PC-3 (cell line): Measurements from ENCODE around the gene GPR132. TPM values are rescaled to one million over a fixed set of nuclear protein-coding genes. Genes with fewer than 3 reads are reported as not detected.
"Not testable (repeated sequence)": the region's sequence is repeated elsewhere in the genome, so short reads cannot be mapped to it uniquely, and the experiment has no call there.

Source experiments
- ATAC-seq: fragments of 200-7000 bp; cut with Tn5 transposase; 2 replicates; pipeline ENCODE4 v1.9.1; 2020; ENCODE audit warnings: mild to moderate bottlenecking, moderate library complexity
- BruUV-seq: library from RNA; stranded (reverse); fragments of 400-500 nt; replicated peaks from 2 replicates; lab custom pipeline; 2021; lab: Mats Ljungman, UMichigan
- CTCF ChIA-PET: fragments of 300-600 bp; sonication (Branson Sonifier 250); formaldehyde crosslinking; loops from one replicate; lab custom pipeline; 2022; ENCODE audit warnings: antibody characterized with exemption; lab: Charles Lee
- POLR2A ChIA-PET: fragments of 300-600 bp; sonication (Branson Sonifier 250); formaldehyde crosslinking; loops from one replicate; lab custom pipeline; 2022; ENCODE audit warnings: antibody characterized with exemption; ENCODE audit not compliant: unreplicated experiment; lab: Charles Lee
- DNase-seq: peaks from one replicate; pipeline ENCODE4 v3.0.0-alpha.2; 2015
- H2AFZ ChIP-seq: fragments of 300-600 bp; sonication (generic); 2 replicates; pipeline ENCODE4 v1.6.0; 2016; ENCODE audit warnings: antibody characterized with exemption, low read length
- H3F3A ChIP-seq: fragments of 300-600 bp; sonication (generic); one replicate; pipeline ENCODE4 v1.6.0; 2017; ENCODE audit warnings: antibody characterized with exemption, low read length, control low read depth, mild to moderate bottlenecking; ENCODE audit not compliant: unreplicated experiment
- H3K27ac ChIP-seq: fragments of 300-600 bp; sonication (generic); 2 replicates; pipeline ENCODE4 v1.5.1; 2016; ENCODE audit warnings: mild to moderate bottlenecking, low read length
- H3K27me3 ChIP-seq: fragments of 300-600 bp; sonication (generic); 2 replicates; pipeline ENCODE4 v1.6.1; 2016; ENCODE audit warnings: low read length, mixed read lengths
- H3K36me3 ChIP-seq: fragments of 300-600 bp; sonication (generic); 2 replicates; pipeline ENCODE4 v1.6.1; 2016; ENCODE audit warnings: low read depth, mixed run types, low read length, mixed read lengths
- H3K4me1 ChIP-seq: fragments of 300-600 bp; sonication (generic); 2 replicates; pipeline ENCODE4 v1.5.1; 2016; ENCODE audit warnings: low read length; ENCODE audit not compliant: insufficient read depth
- H3K4me2 ChIP-seq: fragments of 300-600 bp; sonication (generic); 2 replicates; pipeline ENCODE4 v1.6.0; 2016; ENCODE audit warnings: low read length
- H3K4me3 ChIP-seq: fragments of 300-600 bp; sonication (generic); 2 replicates; pipeline ENCODE4 v1.5.1; 2016; ENCODE audit warnings: mild to moderate bottlenecking, low read length, mixed read lengths
- H3K79me2 ChIP-seq: fragments of 300-600 bp; sonication (generic); 2 replicates; pipeline ENCODE4 v1.6.1; 2017; ENCODE audit warnings: low read length, mixed read lengths
- H3K9ac ChIP-seq: fragments of 300-600 bp; sonication (generic); 2 replicates; pipeline ENCODE4 v1.6.0; 2016; ENCODE audit warnings: mild to moderate bottlenecking, low read length
- H3K9me2 ChIP-seq: fragments of 300-600 bp; sonication (generic); replicated peaks from 2 replicates; pipeline ENCODE4 v1.6.1; 2016; ENCODE audit warnings: mixed run types, low read length, mixed read lengths
- H3K9me3 ChIP-seq: fragments of 300-600 bp; sonication (generic); 2 replicates; pipeline ENCODE4 v1.6.1; 2016; ENCODE audit warnings: low read length, mixed read lengths
- H4K20me1 ChIP-seq: fragments of 300-600 bp; sonication (generic); 2 replicates; pipeline ENCODE4 v1.6.1; 2016; ENCODE audit warnings: low read length, mixed read lengths
- CTCF ChIP-seq: fragments of 300-600 bp; sonication (generic); conservative IDR thresholded peaks from 2 replicates; pipeline ENCODE4 v1.5.1; 2017; ENCODE audit warnings: antibody characterized with exemption, low read depth, mild to moderate bottlenecking, low read length
- EZH2 ChIP-seq: fragments of 300-600 bp; sonication (generic); IDR thresholded peaks from one replicate; pipeline ENCODE4 v1.6.1; 2017; ENCODE audit warnings: antibody characterized with exemption, mild to moderate bottlenecking, low read length; ENCODE audit not compliant: unreplicated experiment
- EZH2phosphoT487 ChIP-seq: fragments of 300-600 bp; sonication (generic); IDR thresholded peaks from 2 replicates; pipeline ENCODE4 v1.6.1; 2018; ENCODE audit warnings: mild to moderate bottlenecking, antibody characterized with exemption, low read length, borderline replicate concordance
- intact Hi-C: fragments of 100-400 bp; cut with micrococcal nuclease; formaldehyde crosslinking; loops from 2 replicates; pipeline ENCODE4 v1.9.0; 2023
- total RNA-seq: library from RNA; depleted of rRNA; stranded (reverse); fragments of >200 nt; gene quantifications from 2 replicates; pipeline ENCODE4 v1.2.3, GENCODE V29; 2014

Gene GPR132
- total RNA-seq, 1 experiment from 2014 or later: 0.04 TPM

DNA sequence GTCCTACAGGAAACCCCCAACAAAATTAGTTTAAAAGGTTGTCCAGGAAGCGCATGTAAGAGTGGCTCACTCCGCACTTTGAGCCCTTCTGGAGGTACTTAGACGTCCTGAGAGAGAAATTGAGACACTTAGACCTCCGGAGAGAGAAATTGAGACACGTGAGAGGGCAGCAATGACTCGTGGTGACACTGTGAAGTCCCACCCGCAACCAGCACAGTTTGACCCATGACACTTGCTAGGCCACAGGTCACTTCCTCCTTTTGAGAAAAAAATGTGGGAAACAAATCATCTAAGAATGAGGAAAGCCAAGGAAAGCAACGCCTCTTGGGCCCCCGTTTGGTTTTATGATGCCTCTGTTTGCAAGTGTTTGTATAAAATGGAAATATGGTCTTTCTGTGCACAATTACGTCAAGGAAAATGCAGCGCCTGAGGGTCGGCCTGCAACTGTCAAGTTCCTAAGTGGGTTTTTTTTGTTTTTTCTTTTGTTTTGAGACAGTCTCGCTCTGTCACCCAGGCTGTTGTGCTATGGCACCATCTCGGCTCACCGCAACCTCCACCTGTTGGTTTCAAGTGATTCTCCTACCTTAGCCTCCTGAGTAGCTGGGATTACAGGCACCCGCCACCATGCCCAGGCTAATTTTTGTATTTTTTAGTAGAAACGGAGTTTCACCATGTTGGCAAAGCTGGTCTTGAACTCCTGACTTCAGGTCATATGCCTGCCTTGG, 30.8 kb downstream of the GPR132 start:
- peaks cover 10% of the 10 kb centered on the region for H3K4me1 ChIP-seq
- no peaks in the 10 kb centered on the region for H3K9me2 ChIP-seq
- POLR2A ChIA-PET: interaction anchor here (0.6 kb wide), 1 partner anchor 20 kb away, joined by 4 read pairs; no protein-coding TSS in a partner anchor
- no peak overlapping the region for H3K4me2 ChIP-seq
- H3K36me3 ChIP-seq: no peaks in the 10 kb centered on the region
- H3K9me3 ChIP-seq: no peaks in the 10 kb centered on the region
- DNase-seq (no peak), ATAC-seq (no peak)
- intact Hi-C loops: no loop called here
- no peak overlapping the region for H3K9ac ChIP-seq
- H3F3A ChIP-seq: no peaks in the 10 kb centered on the region
- H2AFZ ChIP-seq: no peak overlapping the region
- no peaks in the 10 kb centered on the region for H4K20me1 ChIP-seq
- no peaks in the 10 kb centered on the region for H3K27me3 ChIP-seq
- CTCF ChIA-PET: interaction anchor here (0.6 kb wide), 1 partner anchor 233 kb away, joined by 3 read pairs; no protein-coding TSS in a partner anchor
- no peak overlapping the region for H3K27ac ChIP-seq
- no peak overlapping the region for H3K4me3 ChIP-seq
- H3K79me2 ChIP-seq: peaks cover 6% of the 10 kb centered on the region; the same call in 1 of the 2 replicates
- no TSS peak for BruUV-seq
- TF ChIP-seq EZH2: no peak
- no peak for TF ChIP-seq CTCF
- TF ChIP-seq EZH2phosphoT487: no peak

- POLR2A ChIA-PET, ATAC-seq: not testable (repeated sequence)
These were observed 31.8 kb downstream of the GPR132 start for GRCh38 chr14:105033412-105033900.

DNA sequence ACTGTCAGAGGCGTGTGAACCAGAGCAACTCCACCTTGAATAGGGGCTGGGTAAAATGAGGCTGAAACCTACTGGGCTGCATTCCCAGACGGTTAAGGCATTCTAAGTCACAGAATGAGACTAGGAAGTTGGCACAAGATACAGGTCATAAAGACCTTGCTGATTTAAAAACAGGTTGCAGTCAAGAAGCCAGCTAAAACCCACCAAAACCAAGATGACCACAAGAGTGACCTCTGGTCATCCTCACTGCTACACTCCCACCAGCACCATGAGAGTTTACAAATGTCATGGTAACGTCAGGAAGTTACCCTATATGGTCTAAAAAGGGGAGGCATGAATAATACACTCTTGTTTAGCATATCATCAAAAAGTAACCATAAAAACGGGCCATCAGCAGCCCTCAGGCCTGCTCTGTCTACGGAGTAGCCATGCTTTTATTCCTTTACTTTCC, 32.8 kb downstream of the GPR132 start:
- peak overlapping the region; percentile 86 for H3K27ac ChIP-seq
- H3K4me1 ChIP-seq: peaks cover 18% of the 10 kb centered on the region
- H3K4me2 ChIP-seq: peak overlapping the region; percentile 43; the same call in 1 of the 2 replicates
- peaks cover 11% of the 10 kb centered on the region for H3F3A ChIP-seq
- H3K4me3 ChIP-seq, H3K27me3 ChIP-seq, H3K9me2 ChIP-seq, CTCF ChIA-PET, H3K79me2 ChIP-seq, BruUV-seq, ATAC-seq, H3K36me3 ChIP-seq, H3K9me3 ChIP-seq, intact Hi-C loops, H4K20me1 ChIP-seq: not testable (repeated sequence)
- peak overlapping the region; percentile 33; the same call in 1 of the 2 replicates for H2AFZ ChIP-seq
- peak overlapping the region; percentile 49; the same call in 1 of the 2 replicates for H3K9ac ChIP-seq
- POLR2A ChIA-PET: interaction anchor here (0.6 kb wide), 1 partner anchor 76 kb away, joined by 4 read pairs; no protein-coding TSS in a partner anchor
- DNase-seq: peak; percentile 78

More at GRCh38 chr14:105033412-105033900, 31.8 kb downstream of the GPR132 start:
- H3K4me3 ChIP-seq, intact Hi-C loops, BruUV-seq, H3K9me3 ChIP-seq, H4K20me1 ChIP-seq, H3K27me3 ChIP-seq, H3F3A ChIP-seq, DNase-seq, H2AFZ ChIP-seq, H3K9ac ChIP-seq, H3K9me2 ChIP-seq, H3K79me2 ChIP-seq, H3K36me3 ChIP-seq: not testable (repeated sequence)
- CTCF ChIA-PET: interaction anchor here (0.6 kb wide), 1 partner anchor 232 kb away, joined by 3 read pairs; no protein-coding TSS in a partner anchor
- H3K4me2 ChIP-seq: peak overlapping the region; percentile 43
- peaks cover 15% of the 10 kb centered on the region for H3K4me1 ChIP-seq
- peak overlapping the region; percentile 74; the same call in 1 of the 2 replicates for H3K27ac ChIP-seq
